ENCODE measurements around the gene PTER. TPM values are rescaled to one million over a fixed set of nuclear protein-coding genes. Genes with fewer than 3 reads are reported as not detected.
A peak's percentile ranks its signal among the peaks of the same experiment; 100 is the strongest.

The PTER gene
- total RNA-seq, 6 experiments from 2014 or later: 8.5 to 31.8 (median 12.2) TPM

DNA sequence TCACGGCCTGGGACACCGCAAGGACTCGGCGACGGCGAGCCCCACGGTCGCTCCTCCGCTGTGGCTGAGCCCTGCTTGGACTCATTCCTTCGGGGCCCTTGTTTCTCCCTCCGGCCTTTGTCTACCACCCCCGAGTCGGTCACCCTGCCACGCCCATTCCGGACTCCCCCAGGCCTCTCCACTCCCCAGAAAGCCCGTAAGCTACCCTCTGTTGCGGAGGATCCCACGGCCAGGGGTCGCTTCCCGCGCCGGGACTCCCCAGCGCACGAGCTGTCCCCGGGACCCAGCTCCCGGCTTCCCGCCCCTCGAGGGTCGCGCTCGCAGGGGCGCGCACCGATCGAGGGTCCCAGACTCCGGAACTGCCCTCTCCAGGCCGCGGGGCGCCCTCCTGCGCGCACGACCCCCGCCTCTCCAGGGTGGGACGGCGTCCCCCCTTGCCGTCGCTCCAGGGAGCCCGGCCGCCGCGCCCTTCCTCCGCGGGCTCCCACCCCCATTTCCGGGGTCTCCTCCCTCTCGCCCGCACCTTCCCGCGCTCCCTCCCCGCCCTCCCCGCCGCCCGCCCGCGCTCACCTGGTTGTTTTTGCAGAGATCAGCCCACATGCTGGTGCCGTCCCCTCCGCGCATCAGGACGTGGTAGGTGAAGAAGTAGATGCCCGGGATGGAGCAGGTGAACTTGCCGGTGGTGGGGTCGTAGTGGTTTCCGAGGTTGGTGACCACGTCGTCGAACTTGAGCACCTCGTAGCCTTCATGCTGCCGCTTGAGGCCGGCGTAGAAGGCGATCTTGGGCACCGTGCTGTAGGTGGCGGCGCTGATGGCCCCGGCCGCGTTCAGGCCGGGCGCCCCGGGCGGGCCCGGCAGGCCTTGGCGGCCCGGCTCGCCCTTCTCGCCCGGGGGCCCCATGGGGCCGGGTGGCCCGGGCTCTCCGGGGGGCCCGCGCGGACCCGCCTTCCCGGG is 83.4 kb downstream of the PTER start:
- peaks cover 0 to 11% (median 0%) of the 10 kb centered on the region in 4 donors for H3K4me1 ChIP-seq
- 6% methylated on average over 20 of the region's 104 CpGs for WGBS (ENCODE audit: insufficient coverage, low coverage, low lambda C conversion rate, missing lambda C conversion rate)
- ATAC-seq: peak in 2 of 4 donors; percentile 17 to 31
- H3K36me3 ChIP-seq: no peaks in the 10 kb centered on the region
- intact Hi-C loops (cut with DNase I): no loop called here
- peaks cover 0 to 6% of the 10 kb centered on the region in 2 donors for H3K27me3 ChIP-seq
- no peak for TF ChIP-seq POLR2A (IDR thresholded peaks at IDR 0.05)
- TF ChIP-seq, protein P1, sequence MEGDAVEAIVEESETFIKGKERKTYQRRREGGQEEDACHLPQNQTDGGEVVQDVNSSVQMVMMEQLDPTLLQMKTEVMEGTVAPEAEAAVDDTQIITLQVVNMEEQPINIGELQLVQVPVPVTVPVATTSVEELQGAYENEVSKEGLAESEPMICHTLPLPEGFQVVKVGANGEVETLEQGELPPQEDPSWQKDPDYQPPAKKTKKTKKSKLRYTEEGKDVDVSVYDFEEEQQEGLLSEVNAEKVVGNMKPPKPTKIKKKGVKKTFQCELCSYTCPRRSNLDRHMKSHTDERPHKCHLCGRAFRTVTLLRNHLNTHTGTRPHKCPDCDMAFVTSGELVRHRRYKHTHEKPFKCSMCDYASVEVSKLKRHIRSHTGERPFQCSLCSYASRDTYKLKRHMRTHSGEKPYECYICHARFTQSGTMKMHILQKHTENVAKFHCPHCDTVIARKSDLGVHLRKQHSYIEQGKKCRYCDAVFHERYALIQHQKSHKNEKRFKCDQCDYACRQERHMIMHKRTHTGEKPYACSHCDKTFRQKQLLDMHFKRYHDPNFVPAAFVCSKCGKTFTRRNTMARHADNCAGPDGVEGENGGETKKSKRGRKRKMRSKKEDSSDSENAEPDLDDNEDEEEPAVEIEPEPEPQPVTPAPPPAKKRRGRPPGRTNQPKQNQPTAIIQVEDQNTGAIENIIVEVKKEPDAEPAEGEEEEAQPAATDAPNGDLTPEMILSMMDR (IDR thresholded peaks at IDR 0.05): no peak
- DNase-seq: peak in 1 of 3 donors; percentile 19
- H3K9me3 ChIP-seq: no peaks in the 10 kb centered on the region
- H3K4me3 ChIP-seq: peak overlapping the region in 1 of 3 donors; percentile 29
- no peak overlapping the region for H3K27ac ChIP-seq

- H3K27ac ChIP-seq: no peak overlapping the region
- no peak for TF ChIP-seq POLR2A (IDR thresholded peaks at IDR 0.05)
- TF ChIP-seq, protein P1 (IDR thresholded peaks at IDR 0.05): peak in 1 of 4 donors; percentile 8
- peaks cover 0 to 6% of the 10 kb centered on the region in 2 donors for H3K27me3 ChIP-seq
- H3K4me3 ChIP-seq: peak overlapping the region in 2 of 3 donors; percentile 6 to 29
- peaks cover 0 to 11% (median 0%) of the 10 kb centered on the region in 4 donors for H3K4me1 ChIP-seq
- intact Hi-C loops (cut with DNase I): no loop called here
- H3K36me3 ChIP-seq: no peaks in the 10 kb centered on the region
- peak; percentile 24 to 40 (median 32) for ATAC-seq
- no CpG with 5 or more reads among the region's 39 CpGs for WGBS (ENCODE audit: insufficient coverage, low coverage, low lambda C conversion rate, missing lambda C conversion rate)
- no peaks in the 10 kb centered on the region for H3K9me3 ChIP-seq
- peak in 1 of 3 donors; percentile 36 for DNase-seq
Measured at GRCh38 chr10:16520900-16521299, 84.1 kb downstream of the PTER start.

DNA sequence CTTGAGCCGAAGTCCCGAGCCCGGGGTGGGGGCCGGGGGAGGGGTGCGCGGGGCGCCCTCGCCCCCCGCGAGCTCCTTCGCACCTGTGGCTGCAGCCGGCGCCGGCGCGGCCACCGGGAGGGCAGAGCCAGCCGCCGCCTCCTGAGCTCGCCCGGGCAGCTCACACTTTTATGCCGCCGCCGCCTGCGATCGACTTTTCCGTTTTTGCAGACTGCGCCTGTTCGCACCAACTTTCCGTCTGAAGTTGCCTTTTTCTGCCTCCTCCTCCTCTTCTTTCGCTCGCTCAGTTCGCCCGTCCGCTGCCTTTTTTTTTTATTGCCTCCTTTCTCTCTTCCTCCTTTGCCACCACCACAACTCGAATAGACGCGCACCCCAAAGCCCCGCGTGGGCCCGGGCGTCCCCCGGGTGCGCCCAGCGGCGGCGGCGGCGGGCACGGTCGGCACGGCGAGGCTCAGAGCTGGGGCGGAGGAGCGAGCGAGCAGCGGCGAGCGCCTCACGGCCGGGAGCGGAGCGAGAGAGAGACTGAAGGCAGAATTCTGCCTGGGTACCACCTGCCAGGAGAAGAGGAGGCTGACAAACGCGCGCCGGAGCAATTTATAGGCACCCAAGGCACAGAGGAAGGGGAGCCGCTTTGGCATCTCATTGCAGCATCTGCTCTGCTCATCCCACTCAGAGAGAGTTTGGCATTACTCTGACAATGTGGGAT is 84.7 kb downstream of the PTER start, which contains the start of gene C1QL3:
C1QL3 (minus strand) TSS at position 569 of the 706 bp plus-strand sequence. CDS start 814 bp downstream, outside the sequence.
- Histone ChIP-seq H3K27ac (no peak within 1 kb of the TSS), H3K27me3 (peaks cover 0 to 6% of the 10 kb centered on the region in 2 donors), H3K9me3 (no peaks in the 10 kb centered on the region), H3K4me1 (peaks cover 0 to 11% (median 0%) of the 10 kb centered on the region in 4 donors), H3K4me3 (peak within 1 kb of the TSS in 2 of 3 donors; percentile 6 to 29), H3K36me3 (no peaks in the 10 kb centered on the region)
- DNase-seq (peak in 1 of 3 donors; percentile 26), ATAC-seq (peak in 2 of 4 donors; percentile 35 to 50)
- TF ChIP-seq POLR2A (IDR thresholded peaks at IDR 0.05): no peak
- TF ChIP-seq, protein P1 (IDR thresholded peaks at IDR 0.05): no peak
- WGBS (ENCODE audit: insufficient coverage, low coverage, low lambda C conversion rate, missing lambda C conversion rate): 11% methylated on average over 22 of the region's 68 CpGs
- intact Hi-C loops (cut with DNase I): no loop called here

DNA sequence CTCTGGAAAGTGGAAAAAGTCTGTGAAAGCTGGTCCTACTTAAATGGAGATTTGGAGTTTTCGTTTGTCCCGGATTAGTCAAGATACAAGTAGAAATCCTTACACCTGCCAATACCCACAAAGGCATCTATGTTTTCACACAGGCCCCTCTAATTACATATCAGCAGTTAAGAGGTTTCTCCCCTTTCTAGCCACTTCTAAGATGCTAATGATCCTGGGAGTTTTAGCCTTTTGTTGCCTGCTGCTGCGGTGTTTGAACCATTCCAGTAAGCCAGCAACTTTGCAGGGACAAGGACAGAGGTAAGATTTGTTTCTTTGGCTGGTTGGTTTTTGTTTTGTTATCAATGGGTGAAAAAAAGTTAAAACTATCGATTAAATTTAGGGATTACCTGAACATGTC is 90.6 kb downstream of the PTER start:
- H3K36me3 ChIP-seq: no peaks in the 10 kb centered on the region
- intact Hi-C loops (cut with DNase I): no loop called here
- no peak for TF ChIP-seq POLR2A (IDR thresholded peaks at IDR 0.05)
- TF ChIP-seq, protein P1 (IDR thresholded peaks at IDR 0.05): no peak
- 51% methylated on average over 4 of the region's 4 CpGs for WGBS (ENCODE audit: insufficient coverage, low coverage, low lambda C conversion rate, missing lambda C conversion rate)
- DNase-seq (no peak), ATAC-seq (no peak)
- H3K27ac ChIP-seq: no peak overlapping the region
- no peaks in the 10 kb centered on the region for H3K4me1 ChIP-seq
- H3K4me3 ChIP-seq: no peak overlapping the region
- no peaks in the 10 kb centered on the region for H3K27me3 ChIP-seq
- H3K9me3 ChIP-seq: no peaks in the 10 kb centered on the region
